ENCODE measurements around the gene CPNE5. TPM values are rescaled to one million over a fixed set of nuclear protein-coding genes. Genes with fewer than 3 reads are reported as not detected.

CPNE5 gene
- total and polyA plus RNA-seq, 9 of the 15 experiments (the other 6 are each of a cell fraction or from before 2014, with no cell fraction given) = 0.14 to 1.0 (median 0.46) TPM; not detected in 2

GRCh38 chr6:36884610-36885009 lies 45.4 kb upstream of the CPNE5 start (continued):
- TF ChIP-seq AFF4 (CRISPR knock-in tag; IDR thresholded peaks at IDR 0.05) (no peak), PRPF4 (IDR thresholded peaks at IDR 0.05; ENCODE audit: insufficient read depth, low read depth, low read length, poor library complexity, severe bottlenecking) (no peak), YY1 (IDR thresholded peaks at IDR 0.05; ENCODE audit: borderline replicate concordance in 1 of 3, control insufficient read depth in 1 of 3, extremely low read depth in 1 of 3, insufficient read depth in 3 of 3, insufficient read length in 1 of 3, insufficient replicate concordance in 2 of 3, low read depth in 1 of 3, low read length in 2 of 3) (no peak), PBX2 (CRISPR knock-in tag; IDR thresholded peaks at IDR 0.05; ENCODE audit: low read depth) (no peak), PBX2 (tag; conservative IDR thresholded peaks at IDR 0.05; ENCODE audit: low read depth) (peak; percentile 64), ZNF24 (IDR thresholded peaks at IDR 0.05) (no peak), ZNF589 (CRISPR knock-in tag; IDR thresholded peaks at IDR 0.05; ENCODE audit: low read depth) (peak; percentile 85; the same call in 1 of the 2 replicates), MCM5 (IDR thresholded peaks at IDR 0.05; ENCODE audit: low read depth) (no peak), POLR2A (conservative IDR thresholded peaks at IDR 0.05) (no peak), KDM2B (CRISPR knock-in tag; IDR thresholded peaks at IDR 0.05) (no peak), MAX (CRISPR knock-in tag; IDR thresholded peaks at IDR 0.05) (no peak), LCOR (CRISPR knock-in tag; IDR thresholded peaks at IDR 0.05) (no peak), E2F5 (CRISPR knock-in tag; IDR thresholded peaks at IDR 0.05) (no peak), MED1 (CRISPR knock-in tag; IDR thresholded peaks at IDR 0.05; ENCODE audit: borderline replicate concordance) (no peak), RUNX1 (IDR thresholded peaks at IDR 0.05; ENCODE audit: low read depth) (no peak), PHTF2 (CRISPR knock-in tag; IDR thresholded peaks at IDR 0.05) (no peak), BRF1 (IDR thresholded peaks at IDR 0.05; ENCODE audit: borderline replicate concordance, extremely low read depth, insufficient read length) (no peak), HDGF (IDR thresholded peaks at IDR 0.05) (no peak), ZNF324 (CRISPR knock-in tag; IDR thresholded peaks at IDR 0.05) (no peak), IFI16 (CRISPR knock-in tag; IDR thresholded peaks at IDR 0.05) (peak; percentile 79; the same call in 1 of the 2 replicates)
